ENCODE measurements around the gene MRTO4. TPM values are rescaled to one million over a fixed set of nuclear protein-coding genes. Genes with fewer than 3 reads are reported as not detected.

The MRTO4 gene
- total RNA-seq, 1 donor from 2014 or later, result 32.0 TPM

DNA sequence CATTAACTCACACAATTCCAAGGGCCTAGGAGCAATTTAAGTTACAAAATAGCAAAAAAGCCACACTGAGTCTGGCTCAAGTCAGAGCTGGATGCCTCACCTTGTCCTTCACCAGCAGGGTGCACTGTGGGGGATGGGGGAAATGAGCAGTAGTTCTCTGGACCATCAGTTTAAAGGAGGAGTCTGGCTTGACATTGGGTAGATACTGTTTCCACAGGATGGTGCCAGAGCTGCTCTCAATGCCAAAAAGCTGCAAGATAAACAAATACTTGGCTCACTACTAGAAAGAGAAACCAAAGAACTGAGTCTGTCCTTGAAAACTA, 19.1 kb upstream of the MRTO4 start:
- peaks cover 35% of the 10 kb centered on the region for H3K36me3 Mint-ChIP-seq
- no peak overlapping the region for H3K4me3 Mint-ChIP-seq
- no peak overlapping the region for H3K27ac Mint-ChIP-seq
- TF ChIP-seq, protein P1, sequence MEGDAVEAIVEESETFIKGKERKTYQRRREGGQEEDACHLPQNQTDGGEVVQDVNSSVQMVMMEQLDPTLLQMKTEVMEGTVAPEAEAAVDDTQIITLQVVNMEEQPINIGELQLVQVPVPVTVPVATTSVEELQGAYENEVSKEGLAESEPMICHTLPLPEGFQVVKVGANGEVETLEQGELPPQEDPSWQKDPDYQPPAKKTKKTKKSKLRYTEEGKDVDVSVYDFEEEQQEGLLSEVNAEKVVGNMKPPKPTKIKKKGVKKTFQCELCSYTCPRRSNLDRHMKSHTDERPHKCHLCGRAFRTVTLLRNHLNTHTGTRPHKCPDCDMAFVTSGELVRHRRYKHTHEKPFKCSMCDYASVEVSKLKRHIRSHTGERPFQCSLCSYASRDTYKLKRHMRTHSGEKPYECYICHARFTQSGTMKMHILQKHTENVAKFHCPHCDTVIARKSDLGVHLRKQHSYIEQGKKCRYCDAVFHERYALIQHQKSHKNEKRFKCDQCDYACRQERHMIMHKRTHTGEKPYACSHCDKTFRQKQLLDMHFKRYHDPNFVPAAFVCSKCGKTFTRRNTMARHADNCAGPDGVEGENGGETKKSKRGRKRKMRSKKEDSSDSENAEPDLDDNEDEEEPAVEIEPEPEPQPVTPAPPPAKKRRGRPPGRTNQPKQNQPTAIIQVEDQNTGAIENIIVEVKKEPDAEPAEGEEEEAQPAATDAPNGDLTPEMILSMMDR (IDR thresholded peaks at IDR 0.05; ENCODE audit: unreplicated experiment), result no peak
- H3K27me3 Mint-ChIP-seq (ENCODE audit: low read depth), result no peaks in the 10 kb centered on the region
- no peak for DNase-seq (ENCODE audit: low spot score in 2 of 2, unreplicated experiment in 2 of 2)
- no peaks in the 10 kb centered on the region for H3K9me3 Mint-ChIP-seq
- no peaks in the 10 kb centered on the region for H3K4me1 Mint-ChIP-seq

DNA sequence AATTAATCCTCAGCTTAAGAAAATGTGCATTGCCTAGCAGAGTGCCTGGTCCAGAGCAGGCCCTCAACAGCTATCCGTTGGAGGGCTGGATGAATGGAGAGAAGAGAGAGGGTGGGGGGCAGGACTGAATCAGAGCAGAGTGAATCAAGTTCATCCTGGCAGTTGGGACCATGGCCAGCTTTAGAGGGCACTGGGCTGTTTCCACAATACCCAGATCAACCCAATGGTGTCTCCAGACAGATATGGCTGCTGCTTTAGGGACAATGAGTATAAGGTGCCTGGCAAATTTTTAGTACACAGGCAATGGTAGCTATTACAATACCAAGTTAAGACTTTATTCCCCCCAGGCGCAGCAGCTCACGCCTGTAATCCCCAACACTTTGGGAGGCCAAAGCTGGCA, 17.4 kb upstream of the MRTO4 start:
- DNase-seq (ENCODE audit: low spot score in 2 of 2, unreplicated experiment in 2 of 2), result no peak
- Mint-ChIP-seq H3K27me3 (ENCODE audit: low read depth) (no peaks in the 10 kb centered on the region), H3K4me3 (no peak overlapping the region), H3K27ac (no peak overlapping the region), H3K4me1 (no peaks in the 10 kb centered on the region), H3K9me3 (no peaks in the 10 kb centered on the region), H3K36me3 (peaks cover 38% of the 10 kb centered on the region)
- TF ChIP-seq, protein P1 (IDR thresholded peaks at IDR 0.05; ENCODE audit: unreplicated experiment), result no peak

DNA sequence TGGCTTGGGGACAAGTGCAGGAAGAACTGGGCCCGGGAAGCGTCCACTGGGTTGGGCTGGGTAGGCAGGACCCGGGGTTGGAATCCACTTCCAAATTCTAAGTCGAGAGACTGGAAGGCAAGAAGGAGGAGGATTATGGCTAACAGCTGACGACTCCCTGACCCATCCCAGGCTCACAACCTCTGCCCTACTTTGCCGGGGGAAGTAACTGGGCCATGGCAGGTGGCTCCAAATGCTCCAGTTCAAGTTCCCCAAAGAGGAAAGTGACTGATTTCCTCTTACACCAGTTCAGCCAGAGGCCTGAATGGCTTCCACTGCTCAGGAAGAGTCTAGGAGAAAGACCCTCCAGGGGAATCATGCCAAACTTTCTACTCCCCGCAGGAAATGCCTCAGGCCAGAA, 11.7 kb upstream of the MRTO4 start:
- TF ChIP-seq, protein P1 (IDR thresholded peaks at IDR 0.05; ENCODE audit: unreplicated experiment), result no peak
- H3K9me3 Mint-ChIP-seq, result no peaks in the 10 kb centered on the region
- no peaks in the 10 kb centered on the region for H3K4me1 Mint-ChIP-seq
- H3K4me3 Mint-ChIP-seq, result no peak overlapping the region
- no peaks in the 10 kb centered on the region for H3K27me3 Mint-ChIP-seq (ENCODE audit: low read depth)
- no peak for DNase-seq (ENCODE audit: low spot score in 2 of 2, unreplicated experiment in 2 of 2)
- H3K36me3 Mint-ChIP-seq, result peaks cover 33% of the 10 kb centered on the region
- H3K27ac Mint-ChIP-seq, result no peak overlapping the region

DNA sequence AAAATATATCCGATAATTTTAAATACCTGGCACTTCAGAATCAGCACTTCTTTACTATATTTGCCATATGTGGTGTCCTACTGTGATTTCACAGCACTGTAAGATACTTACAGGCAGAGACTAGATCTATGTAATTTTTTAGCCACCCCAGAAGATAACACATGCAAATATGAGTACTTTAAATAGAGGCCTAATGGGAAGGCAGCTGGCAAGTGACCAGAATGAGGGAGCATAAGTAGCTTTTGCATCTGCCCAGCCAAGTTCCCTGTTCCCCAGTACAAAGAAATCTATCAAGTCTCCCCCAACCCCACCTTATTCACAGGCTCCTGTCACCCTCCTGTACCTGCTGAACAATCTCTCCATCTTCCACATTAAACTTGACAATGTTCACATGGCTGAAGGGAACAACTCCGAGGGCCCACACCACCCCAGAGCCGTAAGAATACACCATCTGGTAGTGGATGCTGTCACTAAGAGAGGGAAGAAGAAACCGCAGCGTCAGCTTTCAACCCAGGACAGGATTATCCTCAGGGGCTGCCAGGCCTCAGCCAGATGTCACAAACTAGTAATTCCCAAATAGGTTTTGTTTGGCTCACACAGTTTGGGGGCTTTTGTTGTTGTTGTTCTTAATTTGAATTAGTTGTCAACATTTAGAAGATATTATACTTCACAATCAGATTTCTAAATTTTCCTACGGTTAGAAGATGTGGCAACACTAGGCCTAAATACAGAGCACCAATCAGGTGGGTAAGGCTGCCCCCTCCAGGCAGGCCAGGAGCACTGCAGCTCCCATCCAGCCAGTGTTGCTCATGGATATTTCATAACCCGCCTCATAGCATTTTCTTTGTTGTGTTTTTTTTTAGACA, 10.7 kb upstream of the MRTO4 start:
- no peaks in the 10 kb centered on the region for H3K4me1 Mint-ChIP-seq
- peaks cover 33% of the 10 kb centered on the region for H3K36me3 Mint-ChIP-seq

DNA sequence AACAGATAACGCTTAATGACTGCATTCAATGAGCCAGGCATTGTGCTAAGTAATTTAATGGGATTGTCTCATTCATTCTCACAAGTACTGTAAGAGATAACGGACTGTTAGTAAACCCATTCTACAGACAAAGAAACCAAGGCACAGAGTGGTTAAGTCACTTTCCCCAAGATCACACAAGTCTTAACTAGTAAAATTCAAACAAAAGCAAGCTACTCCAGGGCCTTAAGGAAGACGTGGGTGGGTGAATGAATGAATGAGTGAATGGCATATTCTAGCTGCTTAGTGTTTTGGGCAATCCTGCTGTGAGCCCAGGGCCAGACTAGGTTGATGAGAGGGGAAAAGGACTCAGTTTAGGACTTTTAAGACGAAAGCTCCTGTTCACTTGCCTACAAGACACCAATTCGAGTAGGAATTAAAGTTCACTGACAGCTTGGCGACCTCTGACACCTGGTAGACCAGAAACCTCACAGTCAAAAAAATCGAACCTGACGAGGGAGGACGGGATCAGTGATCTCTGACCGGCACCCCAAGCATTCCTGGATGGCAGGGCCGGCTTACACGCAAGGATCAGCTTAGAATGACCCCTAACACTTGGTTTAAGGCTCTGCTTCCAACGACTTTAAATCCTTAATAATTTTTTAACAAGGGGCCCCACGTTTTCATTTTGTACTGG, 838 bp upstream of the MRTO4 start:
- peaks cover 26% of the 10 kb centered on the region for H3K4me1 Mint-ChIP-seq
- no peak for DNase-seq (ENCODE audit: low spot score in 2 of 2, unreplicated experiment in 2 of 2)
- no peaks in the 10 kb centered on the region for H3K9me3 Mint-ChIP-seq
- TF ChIP-seq, protein P1 (IDR thresholded peaks at IDR 0.05; ENCODE audit: unreplicated experiment), result no peak
- H3K4me3 Mint-ChIP-seq, result peak overlapping the region; percentile 96
- H3K27ac Mint-ChIP-seq, result peak overlapping the region; percentile 96
- H3K27me3 Mint-ChIP-seq (ENCODE audit: low read depth), result no peaks in the 10 kb centered on the region
- H3K36me3 Mint-ChIP-seq, result no peaks in the 10 kb centered on the region

More for the DNA sequence above, 10.7 kb upstream of the MRTO4 start:
- no peaks in the 10 kb centered on the region for H3K27me3 Mint-ChIP-seq (ENCODE audit: low read depth)
- H3K4me3 Mint-ChIP-seq, result no peak overlapping the region
- TF ChIP-seq, protein P1 (IDR thresholded peaks at IDR 0.05; ENCODE audit: unreplicated experiment), result peak; percentile 73
- no peaks in the 10 kb centered on the region for H3K9me3 Mint-ChIP-seq
- DNase-seq (ENCODE audit: low spot score in 2 of 2, unreplicated experiment in 2 of 2), result peak in 1 of 2 experiments; percentile 64
- no peak overlapping the region for H3K27ac Mint-ChIP-seq
